ENCODE measurements around the gene MRPS18B. TPM values are rescaled to one million over a fixed set of nuclear protein-coding genes. Genes with fewer than 3 reads are reported as not detected.

Gene MRPS18B
- total RNA-seq, 1 donor from 2014 or later, result 27.5 TPM

DNA sequence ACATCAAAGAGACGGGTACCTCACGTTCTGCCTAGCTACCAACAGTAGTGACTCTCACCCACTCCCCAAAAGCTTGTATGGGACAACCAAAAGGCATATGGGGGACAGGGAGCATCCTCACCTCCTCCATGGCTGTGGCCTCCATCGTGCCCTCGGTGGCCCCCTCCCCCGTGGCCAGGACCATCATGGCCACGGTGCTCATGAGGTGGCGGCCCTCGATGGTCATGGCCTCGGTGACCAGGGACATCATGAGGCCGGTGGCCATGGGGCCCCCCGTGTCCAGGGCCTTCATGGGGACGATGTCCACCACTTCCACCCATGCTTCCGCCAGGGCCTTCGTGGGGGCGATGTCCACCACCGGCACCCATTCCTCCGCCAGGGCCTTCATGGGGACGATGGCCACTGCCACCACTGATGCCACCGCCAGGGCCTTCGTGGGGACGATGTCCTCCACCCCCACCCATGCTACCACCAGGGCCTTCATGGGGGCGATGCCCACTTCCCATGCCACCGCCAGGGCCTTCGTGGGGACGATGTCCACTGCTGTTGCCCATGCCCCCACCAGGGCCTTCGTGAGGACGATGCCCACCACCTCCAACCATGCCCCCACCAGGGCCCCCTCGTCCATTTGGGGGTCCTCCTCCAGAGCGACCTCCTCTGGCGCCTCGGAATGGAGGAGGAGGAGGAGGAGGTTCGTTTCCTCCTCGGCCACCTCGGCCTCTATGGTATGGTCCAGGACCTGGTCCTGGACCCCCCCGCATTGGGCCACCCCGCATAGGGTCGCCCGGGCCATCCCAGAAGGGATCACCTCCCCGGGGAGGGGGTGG lies 15.6 kb upstream of the MRPS18B start:
- H3K36me3 Mint-ChIP-seq (ENCODE audit: insufficient read depth), result peaks cover 35% of the 10 kb centered on the region
- TF ChIP-seq, protein P1, sequence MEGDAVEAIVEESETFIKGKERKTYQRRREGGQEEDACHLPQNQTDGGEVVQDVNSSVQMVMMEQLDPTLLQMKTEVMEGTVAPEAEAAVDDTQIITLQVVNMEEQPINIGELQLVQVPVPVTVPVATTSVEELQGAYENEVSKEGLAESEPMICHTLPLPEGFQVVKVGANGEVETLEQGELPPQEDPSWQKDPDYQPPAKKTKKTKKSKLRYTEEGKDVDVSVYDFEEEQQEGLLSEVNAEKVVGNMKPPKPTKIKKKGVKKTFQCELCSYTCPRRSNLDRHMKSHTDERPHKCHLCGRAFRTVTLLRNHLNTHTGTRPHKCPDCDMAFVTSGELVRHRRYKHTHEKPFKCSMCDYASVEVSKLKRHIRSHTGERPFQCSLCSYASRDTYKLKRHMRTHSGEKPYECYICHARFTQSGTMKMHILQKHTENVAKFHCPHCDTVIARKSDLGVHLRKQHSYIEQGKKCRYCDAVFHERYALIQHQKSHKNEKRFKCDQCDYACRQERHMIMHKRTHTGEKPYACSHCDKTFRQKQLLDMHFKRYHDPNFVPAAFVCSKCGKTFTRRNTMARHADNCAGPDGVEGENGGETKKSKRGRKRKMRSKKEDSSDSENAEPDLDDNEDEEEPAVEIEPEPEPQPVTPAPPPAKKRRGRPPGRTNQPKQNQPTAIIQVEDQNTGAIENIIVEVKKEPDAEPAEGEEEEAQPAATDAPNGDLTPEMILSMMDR (IDR thresholded peaks at IDR 0.05; ENCODE audit: unreplicated experiment), result no peak
- H3K4me1 Mint-ChIP-seq (ENCODE audit: low read depth), result no peaks in the 10 kb centered on the region
- no peak for DNase-seq (ENCODE audit: low spot score, unreplicated experiment)
- H3K27ac Mint-ChIP-seq, result no peak overlapping the region
- H3K9me3 Mint-ChIP-seq (ENCODE audit: low read depth), result no peaks in the 10 kb centered on the region
- H3K4me3 Mint-ChIP-seq (ENCODE audit: low read depth), result no peak overlapping the region
- no peaks in the 10 kb centered on the region for H3K27me3 Mint-ChIP-seq

DNA sequence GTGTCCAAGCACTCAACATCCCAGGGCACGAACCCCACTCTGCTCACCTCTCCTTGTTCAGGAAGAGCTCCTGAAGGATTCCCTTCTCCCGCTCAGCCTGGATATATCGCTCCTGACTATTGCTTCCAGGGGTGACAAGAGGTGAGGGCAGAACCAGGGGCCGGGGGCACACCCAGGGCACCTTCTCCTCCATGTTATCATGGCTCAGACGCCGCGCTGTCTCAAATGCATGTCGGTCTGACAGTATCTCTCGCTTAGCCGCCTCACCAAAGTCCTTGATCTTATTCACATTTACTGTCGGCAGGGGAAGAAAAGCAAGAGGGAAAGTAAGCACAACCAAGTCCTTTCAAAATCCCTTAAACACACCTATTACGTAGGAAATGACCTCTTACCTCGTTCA lies 13.7 kb upstream of the MRPS18B start:
- Mint-ChIP-seq H3K4me1 (ENCODE audit: low read depth) (peaks cover 3% of the 10 kb centered on the region), H3K9me3 (ENCODE audit: low read depth) (no peaks in the 10 kb centered on the region), H3K27me3 (no peaks in the 10 kb centered on the region), H3K36me3 (ENCODE audit: insufficient read depth) (peaks cover 44% of the 10 kb centered on the region), H3K4me3 (ENCODE audit: low read depth) (no peak overlapping the region), H3K27ac (no peak overlapping the region)
- DNase-seq (ENCODE audit: low spot score, unreplicated experiment), result no peak
- TF ChIP-seq, protein P1 (IDR thresholded peaks at IDR 0.05; ENCODE audit: unreplicated experiment), result no peak

DNA sequence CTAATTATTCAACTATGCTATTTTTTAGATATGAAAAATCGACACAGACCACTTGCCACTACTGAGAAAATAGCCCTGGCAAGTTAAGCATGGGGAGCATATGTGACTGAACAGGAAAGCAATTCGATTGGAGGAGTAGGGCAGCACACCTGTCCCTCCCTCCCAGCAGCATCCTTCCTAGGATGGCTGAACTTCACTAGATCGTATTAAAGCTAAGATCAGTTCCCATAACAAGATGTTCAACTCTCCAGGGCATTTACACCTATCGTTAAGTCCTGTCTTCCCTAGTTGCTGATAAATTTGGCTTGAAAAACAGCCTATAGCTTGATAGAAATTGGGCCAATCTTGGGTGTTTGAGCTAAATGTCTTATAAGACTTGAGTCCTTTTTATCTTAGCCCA lies 7.6 kb upstream of the MRPS18B start:
- Mint-ChIP-seq H3K27me3 (no peaks in the 10 kb centered on the region), H3K36me3 (ENCODE audit: insufficient read depth) (peaks cover 35% of the 10 kb centered on the region), H3K9me3 (ENCODE audit: low read depth) (no peaks in the 10 kb centered on the region), H3K4me1 (ENCODE audit: low read depth) (peaks cover 31% of the 10 kb centered on the region), H3K4me3 (ENCODE audit: low read depth) (no peak overlapping the region), H3K27ac (peak overlapping the region; percentile 75)
- TF ChIP-seq, protein P1 (IDR thresholded peaks at IDR 0.05; ENCODE audit: unreplicated experiment), result no peak
- DNase-seq (ENCODE audit: low spot score, unreplicated experiment), result no peak

DNA sequence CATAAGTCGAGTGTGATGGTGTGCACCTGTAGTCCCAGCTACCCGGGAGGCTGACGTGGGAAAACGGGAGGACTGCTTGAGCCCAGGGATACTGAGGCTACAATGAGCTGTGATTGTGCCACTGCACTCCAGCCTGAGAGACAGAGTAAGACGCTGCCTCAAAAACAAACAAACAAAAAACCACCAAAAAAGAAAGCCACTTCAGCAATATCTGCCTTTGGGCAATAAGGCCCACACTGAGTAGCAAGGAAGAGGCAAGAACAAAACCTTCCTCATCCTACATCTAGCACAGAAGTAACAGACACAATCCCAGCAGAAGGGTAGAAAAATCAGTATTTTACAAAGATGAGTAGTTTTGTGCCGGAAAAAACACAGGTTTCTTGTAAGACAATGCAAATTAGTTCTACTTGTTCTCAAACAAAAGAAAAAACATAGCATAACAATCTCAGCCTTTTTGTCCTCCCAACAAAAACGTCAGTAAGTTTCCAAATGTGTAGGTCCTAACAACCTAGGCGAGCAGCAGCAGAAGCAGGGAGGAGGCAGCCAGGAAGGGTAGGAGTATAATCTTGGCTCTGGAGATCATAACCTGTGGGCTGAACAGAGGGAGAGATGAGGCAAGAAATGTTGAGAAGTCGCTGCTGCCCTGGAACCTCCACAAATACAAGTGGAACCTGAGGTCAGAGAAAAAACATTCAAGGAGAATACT lies 6.3 kb upstream of the MRPS18B start:
- Mint-ChIP-seq H3K4me3 (ENCODE audit: low read depth) (no peak overlapping the region), H3K4me1 (ENCODE audit: low read depth) (peaks cover 31% of the 10 kb centered on the region), H3K27ac (peak overlapping the region; percentile 21), H3K36me3 (ENCODE audit: insufficient read depth) (peaks cover 37% of the 10 kb centered on the region), H3K27me3 (no peaks in the 10 kb centered on the region), H3K9me3 (ENCODE audit: low read depth) (no peaks in the 10 kb centered on the region)
- TF ChIP-seq, protein P1 (IDR thresholded peaks at IDR 0.05; ENCODE audit: unreplicated experiment), result no peak
- DNase-seq (ENCODE audit: low spot score, unreplicated experiment), result no peak

DNA sequence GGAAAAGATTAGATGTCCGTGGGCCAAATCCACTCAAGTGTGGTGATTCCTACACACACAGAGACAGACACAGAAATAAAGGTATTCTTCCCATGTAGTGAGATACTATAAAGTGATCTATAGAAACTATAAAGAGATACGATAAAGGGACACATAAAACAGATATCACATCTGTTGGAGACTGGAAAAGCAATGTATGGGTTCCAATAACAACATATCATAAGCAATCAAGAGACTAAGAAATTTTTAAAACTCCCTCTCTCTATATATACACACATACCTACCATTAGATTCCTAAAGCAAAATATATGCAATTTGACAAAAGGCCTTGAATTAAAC lies 5.8 kb upstream of the MRPS18B start:
- H3K27me3 Mint-ChIP-seq, result no peaks in the 10 kb centered on the region
- peaks cover 31% of the 10 kb centered on the region for H3K4me1 Mint-ChIP-seq (ENCODE audit: low read depth)
- no peak for DNase-seq (ENCODE audit: low spot score, unreplicated experiment)
- TF ChIP-seq, protein P1 (IDR thresholded peaks at IDR 0.05; ENCODE audit: unreplicated experiment), result no peak
- peak overlapping the region; percentile 21 for H3K27ac Mint-ChIP-seq
- H3K4me3 Mint-ChIP-seq (ENCODE audit: low read depth), result no peak overlapping the region
- peaks cover 37% of the 10 kb centered on the region for H3K36me3 Mint-ChIP-seq (ENCODE audit: insufficient read depth)
- no peaks in the 10 kb centered on the region for H3K9me3 Mint-ChIP-seq (ENCODE audit: low read depth)

All from progenitor cell of endocrine pancreas (in vitro differentiated cells).